Activated naive CD8-positive, alpha-beta T cell treated with anti-CD3 and anti-CD28 coated beads, Interleukin-2, amount 10 ng/mL, durations not matched to agents 7 days and 5 days (primary cell): ENCODE results near the gene TMCC2. TPM values are rescaled to one million over a fixed set of nuclear protein-coding genes. Genes with fewer than 3 reads are reported as not detected.
"Not testable (repeated sequence)": the region's sequence is repeated elsewhere in the genome, so short reads cannot be mapped to it uniquely, and the experiment has no call there.

ENCODE experiments used
- ATAC-seq: fragments of 150-1000 bp; cut with Tn5 transposase; one replicate; pipeline ENCODE4 v1.10.0; 2021; ENCODE audit warnings: low read depth, moderate library complexity
- POLR2A ChIA-PET: fragments of 350-600 bp; sonication (Branson Sonifier 250); formaldehyde crosslinking; loops from one replicate; lab custom pipeline; 2021; ENCODE audit warnings: antibody characterized with exemption; lab: Charles Lee
- DNase-seq: peaks from one replicate; pipeline ENCODE4 v3.0.0; 2021
- H3K27ac Mint-ChIP-seq: one replicate; pipeline ENCODE4 v1.8.0; 2022; ENCODE audit warnings: mild to moderate bottlenecking, mixed read lengths
- H3K27me3 Mint-ChIP-seq: one replicate; pipeline ENCODE4 v1.8.0; 2022; ENCODE audit warnings: mild to moderate bottlenecking, moderate library complexity, mixed read lengths
- H3K36me3 Mint-ChIP-seq: one replicate; pipeline ENCODE4 v1.8.0; 2021; ENCODE audit warnings: mild to moderate bottlenecking, mixed read lengths
- H3K4me1 Mint-ChIP-seq: one replicate; pipeline ENCODE4 v1.8.0; 2021; ENCODE audit warnings: mixed read lengths
- H3K4me3 Mint-ChIP-seq: one replicate; pipeline ENCODE4 v1.8.0; 2022; ENCODE audit warnings: mild to moderate bottlenecking, moderate library complexity, mixed read lengths
- H3K9me3 Mint-ChIP-seq: one replicate; pipeline ENCODE4 v1.8.0; 2021; ENCODE audit warnings: mixed read lengths
- total RNA-seq, 2 experiments: library from RNA; stranded (reverse); gene quantifications; one replicate each; pipeline ENCODE4 v1.2.3, GENCODE V29; 2021

Gene TMCC2
- total RNA-seq, 2 experiments from 2014 or later, result 3.4 to 4.4 TPM

- no peak for ATAC-seq
- Mint-ChIP-seq H3K4me3 (no peak overlapping the region), H3K9me3 (no peaks in the 10 kb centered on the region), H3K4me1 (peaks cover 19% of the 10 kb centered on the region), H3K27ac (no peak overlapping the region), H3K27me3 (peaks cover 44% of the 10 kb centered on the region), H3K36me3 (no peaks in the 10 kb centered on the region)
- no peak for DNase-seq
- POLR2A ChIA-PET, result no interaction called here
Observed at GRCh38 chr1:205224736-205225135, 3.0 kb upstream of the TMCC2 start.

DNA sequence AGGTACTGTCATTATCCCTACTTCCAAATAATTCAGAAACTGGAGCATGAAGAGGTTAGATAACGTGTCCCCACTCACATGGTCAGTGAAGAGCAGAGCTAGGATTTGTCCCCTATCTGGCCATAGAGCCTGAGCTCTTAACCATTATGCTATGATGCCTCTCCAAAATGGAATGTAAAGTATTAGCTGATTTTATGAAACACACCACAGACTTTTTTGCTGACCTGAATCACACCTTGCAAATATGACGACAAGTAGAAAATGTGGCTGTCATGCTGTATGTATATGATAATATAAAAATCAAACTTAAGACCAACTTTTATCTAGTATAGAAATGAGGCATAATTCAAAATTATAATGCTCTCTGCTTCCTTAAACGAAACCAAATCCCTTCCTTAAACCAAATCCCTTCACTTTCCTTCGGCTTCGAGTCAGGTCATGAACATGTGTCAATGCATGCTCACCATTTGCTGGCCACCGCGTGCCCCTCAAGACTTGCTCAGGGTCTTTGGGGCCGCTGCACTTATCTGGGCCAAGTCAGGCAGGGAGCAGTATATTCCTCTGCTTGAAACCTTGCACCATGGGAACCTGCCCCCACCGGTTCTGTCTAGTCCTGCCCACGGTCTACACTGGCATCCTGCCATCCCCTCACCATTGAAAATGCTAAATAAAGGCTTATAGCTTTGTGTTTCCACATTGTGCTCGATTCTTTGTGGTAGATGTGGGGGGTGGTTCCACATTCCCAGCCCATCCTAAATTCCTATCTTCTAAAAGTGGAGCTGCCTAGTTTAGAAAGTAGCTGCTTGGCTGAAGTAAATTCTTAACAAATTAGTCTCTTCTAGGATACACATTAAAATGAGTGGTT is 1.6 kb upstream of the TMCC2 start:
- POLR2A ChIA-PET, result interaction anchor here (2.0 to 4.8 kb wide), 2 partner anchors 15 to 59 kb away, joined by 6 to 28 read pairs; partner anchors contain the start of gene DSTYK
- H3K36me3 Mint-ChIP-seq, result no peaks in the 10 kb centered on the region

GRCh38 chr1:205226868-205227583 is 720 bp upstream of the TMCC2 start:
- peaks cover 41% of the 10 kb centered on the region for H3K27me3 Mint-ChIP-seq
- H3K9me3 Mint-ChIP-seq, result no peaks in the 10 kb centered on the region
- H3K4me1 Mint-ChIP-seq, result peaks cover 30% of the 10 kb centered on the region
- peak overlapping the region; percentile 85 for H3K4me3 Mint-ChIP-seq
- H3K27ac Mint-ChIP-seq, result no peak overlapping the region
- no peak for DNase-seq
- POLR2A ChIA-PET, result interaction anchor here (1.2 to 4.8 kb wide), 4 partner anchors 12 to 58 kb away, joined by 3 to 28 read pairs (median 8); partner anchors contain the start of gene DSTYK
- no peak for ATAC-seq
- no peaks in the 10 kb centered on the region for H3K36me3 Mint-ChIP-seq

More for the DNA sequence above, 1.6 kb upstream of the TMCC2 start:
- no peak overlapping the region for H3K27ac Mint-ChIP-seq
- H3K4me3 Mint-ChIP-seq, result no peak overlapping the region
- peaks cover 28% of the 10 kb centered on the region for H3K4me1 Mint-ChIP-seq
- no peak for DNase-seq
- no peak for ATAC-seq
- peaks cover 44% of the 10 kb centered on the region for H3K27me3 Mint-ChIP-seq
- no peaks in the 10 kb centered on the region for H3K9me3 Mint-ChIP-seq

DNA sequence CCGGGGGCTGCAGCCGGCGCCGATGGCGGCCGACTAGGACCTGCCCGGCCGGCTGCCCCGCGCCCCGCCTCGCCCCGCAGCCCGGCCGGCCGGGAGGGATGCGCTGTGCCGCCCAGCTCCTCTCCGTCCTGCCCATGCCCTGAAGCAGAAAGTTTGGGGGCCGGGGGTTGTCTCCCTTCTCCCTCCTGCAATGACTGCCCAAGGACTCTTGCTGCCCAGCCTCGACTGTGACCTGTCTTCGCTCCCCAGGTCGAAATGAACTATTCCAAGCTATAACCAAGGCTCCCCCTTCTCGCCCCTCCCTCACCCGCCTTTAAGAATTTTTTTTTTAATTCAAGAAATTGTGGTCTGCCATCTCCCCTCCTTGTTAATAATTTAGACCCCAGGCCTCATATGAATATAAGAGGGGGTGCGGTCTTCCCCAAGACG is 361 bp downstream of the TMCC2 start:
- ATAC-seq, result no peak
- H3K9me3 Mint-ChIP-seq, result no peaks in the 10 kb centered on the region
- POLR2A ChIA-PET, result interaction anchor here (1.2 to 4.8 kb wide), 8 partner anchors 13 to 107 kb away, joined by 3 to 28 read pairs (median 6); partner anchors contain the start of genes DSTYK and RBBP5
- H3K27ac Mint-ChIP-seq, result peak overlapping the region; percentile 87
- DNase-seq, result no peak
- no peaks in the 10 kb centered on the region for H3K36me3 Mint-ChIP-seq
- H3K4me1 Mint-ChIP-seq, result peaks cover 36% of the 10 kb centered on the region
- H3K27me3 Mint-ChIP-seq, result peaks cover 41% of the 10 kb centered on the region
- H3K4me3 Mint-ChIP-seq, result peak overlapping the region; percentile 85

DNA sequence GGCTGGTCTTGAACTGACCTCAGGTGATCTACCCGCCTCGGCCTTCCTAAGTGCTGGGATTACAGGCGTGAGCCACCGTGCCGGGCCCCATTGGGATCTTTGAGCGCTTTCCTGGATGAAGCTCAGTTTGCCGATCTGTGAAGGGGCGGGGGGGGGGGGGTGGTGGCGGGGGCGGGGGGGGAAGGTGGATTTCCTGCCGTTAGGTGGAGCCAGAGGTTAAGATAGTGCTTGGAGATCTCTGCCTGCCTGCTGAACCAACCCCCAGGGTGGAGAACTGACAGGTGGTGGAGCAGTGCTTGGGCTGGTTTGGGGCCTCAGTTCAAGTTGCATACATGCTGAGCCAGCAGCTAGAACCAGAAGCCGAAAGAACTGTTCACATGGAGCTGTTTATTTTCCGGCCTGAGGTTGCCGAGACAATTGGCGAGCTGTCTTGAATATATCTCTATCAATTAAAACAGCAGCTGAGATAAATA is 1.7 kb downstream of the TMCC2 start:
- H3K27ac Mint-ChIP-seq, result peak overlapping the region; percentile 87

GRCh38 chr1:205229916-205230700 is 2.4 kb downstream of the TMCC2 start:
- Mint-ChIP-seq H3K36me3 (no peaks in the 10 kb centered on the region), H3K4me3 (peak overlapping the region; percentile 85), H3K27ac (no peak overlapping the region), H3K27me3 (peaks cover 22% of the 10 kb centered on the region), H3K9me3 (no peaks in the 10 kb centered on the region), H3K4me1 (peaks cover 36% of the 10 kb centered on the region)
- ATAC-seq (no peak), DNase-seq (no peak)
- POLR2A ChIA-PET, result interaction anchor here (1.0 to 4.8 kb wide), 4 partner anchors 19 to 109 kb away, joined by 3 to 28 read pairs (median 9); partner anchors contain the start of genes DSTYK and RBBP5

More for the DNA sequence above, 1.7 kb downstream of the TMCC2 start:
- H3K36me3 Mint-ChIP-seq, result no peaks in the 10 kb centered on the region
- no peaks in the 10 kb centered on the region for H3K9me3 Mint-ChIP-seq
- H3K27me3 Mint-ChIP-seq, result peaks cover 29% of the 10 kb centered on the region
- H3K4me1 Mint-ChIP-seq, result peaks cover 36% of the 10 kb centered on the region
- POLR2A ChIA-PET, result interaction anchor here (0.6 to 4.8 kb wide), 8 partner anchors 14 to 142 kb away, joined by 3 to 28 read pairs (median 7); partner anchors contain the start of genes DSTYK and RBBP5
- H3K4me3 Mint-ChIP-seq, result peak overlapping the region; percentile 85
- peak; percentile 58 for ATAC-seq
- DNase-seq, result peak; percentile 60

DNA sequence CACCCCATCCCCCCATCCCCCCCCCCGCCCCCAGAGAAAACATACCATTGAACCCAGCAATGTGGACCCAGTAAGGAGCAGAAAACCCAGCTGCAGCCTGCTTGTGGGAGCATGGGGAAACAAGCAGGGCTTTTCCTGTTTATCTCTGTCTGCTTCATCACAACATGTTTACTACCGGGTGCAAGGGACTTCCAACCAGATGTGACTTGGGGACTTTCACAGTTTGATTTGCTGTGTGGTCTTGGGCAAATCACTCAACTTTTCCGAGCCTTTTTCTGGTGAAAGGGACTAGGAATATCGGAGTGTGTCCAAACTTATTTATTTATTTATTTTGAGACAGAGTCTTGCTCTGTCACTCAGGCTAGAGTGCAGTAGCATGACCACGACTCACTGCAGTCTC is 3.2 kb downstream of the TMCC2 start:
- no peak overlapping the region for H3K4me3 Mint-ChIP-seq
- no peaks in the 10 kb centered on the region for H3K9me3 Mint-ChIP-seq
- peaks cover 13% of the 10 kb centered on the region for H3K27me3 Mint-ChIP-seq
- H3K4me1 Mint-ChIP-seq, result peaks cover 36% of the 10 kb centered on the region
- DNase-seq (no peak), ATAC-seq (no peak)
- no peaks in the 10 kb centered on the region for H3K36me3 Mint-ChIP-seq
- no peak overlapping the region for H3K27ac Mint-ChIP-seq
- POLR2A ChIA-PET, result no interaction called here

- POLR2A ChIA-PET, result interaction anchor here (0.6 kb wide), 1 partner anchor 93 kb away, joined by 4 read pairs; no protein-coding TSS in a partner anchor
- no peak overlapping the region for H3K27ac Mint-ChIP-seq
- no peaks in the 10 kb centered on the region for H3K9me3 Mint-ChIP-seq
- no peak for ATAC-seq
- peaks cover under 1% of the 10 kb centered on the region for H3K27me3 Mint-ChIP-seq
- H3K4me3 Mint-ChIP-seq, result no peak overlapping the region
- peaks cover 31% of the 10 kb centered on the region for H3K4me1 Mint-ChIP-seq
- H3K36me3 Mint-ChIP-seq, result no peaks in the 10 kb centered on the region
- DNase-seq, result no peak
Observed at GRCh38 chr1:205232127-205232820, 4.5 kb downstream of the TMCC2 start.

GRCh38 chr1:205232945-205233397 is 5.2 kb downstream of the TMCC2 start:
- Mint-ChIP-seq H3K4me1 (peaks cover 34% of the 10 kb centered on the region), H3K9me3 (no peaks in the 10 kb centered on the region), H3K27me3 (no peaks in the 10 kb centered on the region), H3K27ac (no peak overlapping the region), H3K4me3 (no peak overlapping the region), H3K36me3 (no peaks in the 10 kb centered on the region)
- POLR2A ChIA-PET, result interaction anchor here (0.6 kb wide), 1 partner anchor 92 kb away, joined by 4 read pairs; no protein-coding TSS in a partner anchor
- DNase-seq (no peak), ATAC-seq (no peak)

DNA sequence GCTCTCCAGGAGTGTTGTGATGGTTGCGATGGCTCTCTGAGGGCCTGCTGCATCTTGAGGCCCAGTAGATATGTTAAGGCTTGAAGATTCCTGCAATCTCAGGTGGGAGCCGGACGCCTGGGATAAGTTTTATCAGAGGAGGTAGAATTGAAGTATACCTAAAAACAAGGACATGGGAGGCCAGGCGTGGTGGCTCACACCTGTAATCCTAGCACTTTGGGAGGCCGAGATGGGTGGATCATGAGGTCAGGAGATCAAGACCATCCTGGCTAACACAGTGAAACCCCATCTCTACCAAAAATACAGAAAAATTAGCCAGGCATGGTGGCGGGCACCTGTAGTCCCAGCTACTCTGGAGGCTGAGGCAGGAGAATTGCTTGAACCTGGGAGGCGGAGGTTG is 6.2 kb downstream of the TMCC2 start:
- ATAC-seq, H3K27me3 Mint-ChIP-seq, H3K4me3 Mint-ChIP-seq, H3K27ac Mint-ChIP-seq, H3K9me3 Mint-ChIP-seq, H3K36me3 Mint-ChIP-seq, DNase-seq: not testable (repeated sequence)
- POLR2A ChIA-PET, result interaction anchor here (0.6 kb wide), 1 partner anchor 166 kb away, joined by 3 read pairs; no protein-coding TSS in a partner anchor
- H3K4me1 Mint-ChIP-seq, result peaks cover 28% of the 10 kb centered on the region

GRCh38 chr1:205235951-205236350 is 8.2 kb downstream of the TMCC2 start:
- H3K27ac Mint-ChIP-seq, result no peak overlapping the region
- peaks cover 14% of the 10 kb centered on the region for H3K4me1 Mint-ChIP-seq
- DNase-seq (no peak), ATAC-seq (no peak)
- H3K4me3 Mint-ChIP-seq, result no peak overlapping the region
- POLR2A ChIA-PET, result no interaction called here
- H3K9me3 Mint-ChIP-seq, result no peaks in the 10 kb centered on the region
- no peaks in the 10 kb centered on the region for H3K27me3 Mint-ChIP-seq
- no peaks in the 10 kb centered on the region for H3K36me3 Mint-ChIP-seq

GRCh38 chr1:205236526-205236925 is 8.8 kb downstream of the TMCC2 start:
- ATAC-seq (no peak), DNase-seq (no peak)
- H3K9me3 Mint-ChIP-seq, result no peaks in the 10 kb centered on the region
- H3K27ac Mint-ChIP-seq, result no peak overlapping the region
- H3K36me3 Mint-ChIP-seq, result no peaks in the 10 kb centered on the region
- POLR2A ChIA-PET, result no interaction called here
- no peak overlapping the region for H3K4me3 Mint-ChIP-seq
- no peaks in the 10 kb centered on the region for H3K27me3 Mint-ChIP-seq
- H3K4me1 Mint-ChIP-seq, result peaks cover 14% of the 10 kb centered on the region
